K562 (cell line): ENCODE data around the gene VSNL1. TPM values are rescaled to one million over a fixed set of nuclear protein-coding genes. Genes with fewer than 3 reads are reported as not detected.

Source experiments
- BRF1 ChIP-seq: IDR thresholded peaks from 3 replicates; pipeline ENCODE4 v1.6.1; 2011; ENCODE audit warnings: borderline replicate concordance, mild to moderate bottlenecking; ENCODE audit not compliant: insufficient read length; ENCODE audit errors: extremely low read depth
- CREB1 ChIP-seq, 2 experiments: sonication (generic) in 1 of 2; formaldehyde crosslinking in 1 of 2; IDR thresholded peaks; 2 replicates each; pipeline versions ENCODE4 v1.6.1 to v1.8.0; 2012 to 2022; ENCODE audit warnings: inconsistent platforms in 1 of 2, mild to moderate bottlenecking in 1 of 2, missing genetic modification reagents in 1 of 2, moderate library complexity in 1 of 2
- DNMT1 ChIP-seq: fragments of 450-650 bp; IDR thresholded peaks from 2 replicates; pipeline ENCODE4 v1.6.1; 2016; ENCODE audit warnings: antibody characterized with exemption, mild to moderate bottlenecking
- EGR1 ChIP-seq: fragments of 450-650 bp; conservative IDR thresholded peaks from 2 replicates; pipeline ENCODE4 v1.6.1; 2017; ENCODE audit warnings: mild to moderate bottlenecking
- EP400 ChIP-seq: fragments of 450-650 bp; IDR thresholded peaks from 2 replicates; pipeline ENCODE4 v1.6.1; 2017; ENCODE audit warnings: antibody characterized with exemption, mild to moderate bottlenecking, moderate library complexity
- ETV1 ChIP-seq: fragments of 450-650 bp; conservative IDR thresholded peaks from 2 replicates; pipeline ENCODE4 v1.6.1; 2016; ENCODE audit warnings: missing genetic modification characterization, control low read depth, low read depth, missing compliant biosample characterization
- GATAD2A ChIP-seq: fragments of 450-650 bp; IDR thresholded peaks from 2 replicates; pipeline ENCODE4 v1.6.1; 2017
- HMG20A ChIP-seq: fragments of 450-650 bp; formaldehyde crosslinking; conservative IDR thresholded peaks from 2 replicates; pipeline ENCODE4 v1.4.0; 2020; ENCODE audit warnings: mild to moderate bottlenecking, mixed read lengths
- MCM7 ChIP-seq, 2 experiments: fragments of 450-650 bp; IDR thresholded peaks; 2 replicates each; pipeline ENCODE4 v1.6.1; 2016 to 2018
- NBN ChIP-seq: fragments of 450-650 bp; IDR thresholded peaks from 2 replicates; pipeline ENCODE4 v1.6.1; 2016; ENCODE audit warnings: low read depth, mild to moderate bottlenecking
- NR2C1 ChIP-seq, 2 experiments: fragments of 450-650 bp; IDR thresholded peaks; 2 replicates each; pipeline ENCODE4 v1.6.1; 2017; ENCODE audit warnings: mild to moderate bottlenecking in 2 of 2, antibody characterized with exemption in 1 of 2, inconsistent platforms in 1 of 2, missing compliant biosample characterization in 1 of 2, missing genetic modification characterization in 1 of 2
- PCBP1 ChIP-seq: fragments of 200-400 bp; formaldehyde crosslinking; IDR thresholded peaks from 2 replicates; pipeline ENCODE4 v1.6.1; 2018; ENCODE audit warnings: mild to moderate bottlenecking, low read depth, low read length; ENCODE audit not compliant: poor library complexity, severe bottlenecking
- PREB ChIP-seq: sonication (generic); formaldehyde crosslinking; IDR thresholded peaks from 2 replicates; pipeline ENCODE4 v1.8.1; 2023; ENCODE audit warnings: mild to moderate bottlenecking, missing genetic modification reagents
- SIN3B ChIP-seq: fragments of 450-650 bp; IDR thresholded peaks from 2 replicates; pipeline ENCODE4 v1.6.1; 2017; ENCODE audit warnings: low read depth, mild to moderate bottlenecking, moderate library complexity
- SMARCE1 ChIP-seq: fragments of 450-650 bp; IDR thresholded peaks from 2 replicates; pipeline ENCODE4 v1.7.1; 2016; ENCODE audit warnings: mild to moderate bottlenecking
- SOX6 ChIP-seq: fragments of 450-650 bp; IDR thresholded peaks from 2 replicates; pipeline ENCODE4 v1.6.1; 2014; ENCODE audit warnings: mild to moderate bottlenecking
- TCF7 ChIP-seq: sonication (generic); IDR thresholded peaks from 2 replicates; pipeline ENCODE4 v1.6.1; 2016; ENCODE audit warnings: antibody characterized with exemption, borderline replicate concordance
- TCF7L2 ChIP-seq: fragments of 150-350 bp; IDR thresholded peaks from 2 replicates; pipeline ENCODE4 v1.6.1; 2016; ENCODE audit warnings: low read depth, mild to moderate bottlenecking, low read length, moderate library complexity
- TOE1 ChIP-seq, 2 experiments: fragments of 450-650 bp in 1 of 2; sonication (generic) in 1 of 2; formaldehyde crosslinking in 1 of 2; IDR thresholded peaks; 2 replicates each; pipeline versions ENCODE4 v1.7.1 to v1.8.0; 2016 to 2022; ENCODE audit warnings: borderline replicate concordance in 2 of 2, mild to moderate bottlenecking in 2 of 2, antibody characterized with exemption in 1 of 2, inconsistent platforms in 1 of 2, low read depth in 1 of 2, missing genetic modification reagents in 1 of 2, moderate library complexity in 1 of 2
- WHSC1 ChIP-seq: IDR thresholded peaks from one replicate; pipeline ENCODE4 v1.6.1; 2012; ENCODE audit warnings: low read length, control low read depth, inconsistent platforms
- ZFX ChIP-seq: sonication (generic); formaldehyde crosslinking; IDR thresholded peaks from 2 replicates; pipeline ENCODE4 v1.8.0; 2022; ENCODE audit warnings: mild to moderate bottlenecking, missing genetic modification reagents, moderate library complexity
- ZNF280A ChIP-seq: fragments of 450-650 bp; IDR thresholded peaks from 2 replicates; pipeline ENCODE4 v1.6.1; 2018; ENCODE audit warnings: mild to moderate bottlenecking, low read depth; ENCODE audit not compliant: partially characterized antibody
- ZNF398 ChIP-seq: fragments of 250-450 bp; sonication (Bioruptor Pico); IDR thresholded peaks from 2 replicates; pipeline ENCODE4 v1.8.0; 2021; ENCODE audit warnings: moderate library complexity, mild to moderate bottlenecking, inconsistent platforms
- ZNF699 ChIP-seq: fragments of 250-450 bp; sonication (Bioruptor Pico); IDR thresholded peaks from 2 replicates; pipeline ENCODE4 v1.8.0; 2021; ENCODE audit warnings: mild to moderate bottlenecking, moderate library complexity; ENCODE audit not compliant: insufficient replicate concordance
- polyA plus RNA-seq, 8 experiments: library from polyadenylated mRNA; depleted of rRNA in 4 of 8; stranded (reverse) in 5 of 8; unstranded in 3 of 8; fragments of >200 nt; fragmentation: Nextera tagmentation in 2 of 8; fragmentation: Illumina TruSeq in 1 of 8; extraction: Ambion mirVana in 2 of 8; extraction: Trizol in 1 of 8; gene quantifications; 2 replicates each; pipeline versions ENCODE4 v1.2.1 to v1.2.3, GENCODE V29; 2011 to 2014; ENCODE audit warnings: inconsistent platforms in 1 of 8, missing spikeins in 1 of 8
- total RNA-seq, 7 experiments: library from RNA; depleted of rRNA in 6 of 7; stranded (reverse); fragments of >200 nt in 6 of 7; fragmentation: Illumina TruSeq in 2 of 7; extraction: Trizol in 2 of 7; gene quantifications; 2 replicates each; pipeline versions ENCODE4 v1.2.1 to v1.2.3, GENCODE V29; 2011 to 2021; ENCODE audit warnings: low replicate concordance in 1 of 7

VSNL1 gene
- total and polyA plus RNA-seq, 9 of the 15 experiments (the other 6 are each of a cell fraction or from before 2014, with no cell fraction given) = 0.20 TPM; not detected in 8

- TF ChIP-seq PREB (CRISPR knock-in tag) = no peak
- TF ChIP-seq WHSC1 = no peak
- TF ChIP-seq SMARCE1 = no peak
- TF ChIP-seq SOX6 = no peak
- TF ChIP-seq ZNF699 (CRISPR knock-in tag) = no peak
- no peak for TF ChIP-seq ETV1 (tag)
- TF ChIP-seq PCBP1 = peak; percentile 66
- TF ChIP-seq EP400 = no peak; the same call in 1 of the 2 replicates
- TF ChIP-seq NBN = no peak
- TF ChIP-seq DNMT1 = no peak
- no peak for TF ChIP-seq CREB1 (IDR thresholded peaks at IDR 0.05)
- no peak for TF ChIP-seq CREB1 (CRISPR knock-in tag; IDR thresholded peaks at IDR 0.05)
- no peak for TF ChIP-seq TOE1 (IDR thresholded peaks at IDR 0.05; ENCODE audit: borderline replicate concordance)
- no peak for TF ChIP-seq TOE1 (CRISPR knock-in tag; IDR thresholded peaks at IDR 0.05; ENCODE audit: borderline replicate concordance, low read depth)
- TF ChIP-seq ZNF398 (CRISPR knock-in tag) = no peak
- TF ChIP-seq EGR1 = peak; percentile 85
- no peak for TF ChIP-seq SIN3B
- TF ChIP-seq NR2C1 (IDR thresholded peaks at IDR 0.05) = no peak
- TF ChIP-seq NR2C1 (tag; IDR thresholded peaks at IDR 0.05) = no peak
- peak; percentile 61 for TF ChIP-seq ZFX (CRISPR knock-in tag)
- no peak for TF ChIP-seq GATAD2A
- TF ChIP-seq HMG20A = no peak
- no peak for TF ChIP-seq MCM7 (IDR thresholded peaks at IDR 0.05)
- TF ChIP-seq BRF1 = no peak
- TF ChIP-seq TCF7L2 = no peak
- TF ChIP-seq TCF7 = no peak
- no peak for TF ChIP-seq ZNF280A
These were observed 22.0 kb upstream of the VSNL1 start, which contains the start of gene RAD51AP2 (continued) for GRCh38 chr2:17518212-17519154.
